KMS-11 (cell line): ENCODE measurements around the gene REPIN1.

Experiments used
- H2AFZ ChIP-seq: fragments of 200-600 bp; sonication (generic); 2 replicates; pipeline ENCODE4 v1.6.1; 2016; ENCODE audit warnings: antibody characterized with exemption, mixed run types, low read depth
- H3K27ac ChIP-seq: fragments of 200-600 bp; sonication (generic); 2 replicates; pipeline ENCODE4 v1.6.1; 2016; ENCODE audit warnings: mild to moderate bottlenecking, mixed run types
- H3K27me3 ChIP-seq: fragments of 200-600 bp; sonication (generic); 2 replicates; pipeline ENCODE4 v1.6.1; 2017; ENCODE audit warnings: mild to moderate bottlenecking, low read depth, mixed run types, moderate library complexity; ENCODE audit not compliant: insufficient read depth
- H3K36me3 ChIP-seq: fragments of 200-600 bp; sonication (generic); 2 replicates; pipeline ENCODE4 v1.6.1; 2017; ENCODE audit warnings: mild to moderate bottlenecking, mixed run types; ENCODE audit not compliant: insufficient read depth
- H3K4me1 ChIP-seq: fragments of 200-600 bp; sonication (generic); 2 replicates; pipeline ENCODE4 v1.6.1; 2016; ENCODE audit warnings: mild to moderate bottlenecking, low read depth, mixed run types; ENCODE audit not compliant: poor library complexity, severe bottlenecking
- H3K4me2 ChIP-seq: fragments of 200-600 bp; sonication (generic); 2 replicates; pipeline ENCODE4 v1.7.0; 2016; ENCODE audit warnings: mild to moderate bottlenecking, mixed run types
- H3K4me3 ChIP-seq: fragments of 200-600 bp; sonication (generic); IDR thresholded peaks from 2 replicates; pipeline ENCODE4 v1.6.1; 2017; ENCODE audit warnings: low read depth, low read length, mixed read lengths; ENCODE audit not compliant: insufficient read depth
- H3K79me2 ChIP-seq: fragments of 200-600 bp; sonication (generic); 2 replicates; pipeline ENCODE4 v1.6.1; 2016; ENCODE audit warnings: low read depth, mixed run types; ENCODE audit not compliant: insufficient read depth
- H3K9ac ChIP-seq: fragments of 200-600 bp; sonication (generic); 2 replicates; pipeline ENCODE4 v1.6.1; 2016; ENCODE audit warnings: mild to moderate bottlenecking, mixed run types
- H4K20me1 ChIP-seq: fragments of 200-600 bp; sonication (generic); 2 replicates; pipeline ENCODE4 v1.6.1; 2016; ENCODE audit warnings: mild to moderate bottlenecking, mixed run types; ENCODE audit not compliant: insufficient read depth
- CTCF ChIP-seq: fragments of 200-600 bp; sonication (generic); conservative IDR thresholded peaks from 2 replicates; pipeline ENCODE4 v1.6.1; 2017; ENCODE audit warnings: low read depth, mild to moderate bottlenecking, antibody characterized with exemption, low read length, moderate library complexity, mixed read lengths

Gene REPIN1

DNA sequence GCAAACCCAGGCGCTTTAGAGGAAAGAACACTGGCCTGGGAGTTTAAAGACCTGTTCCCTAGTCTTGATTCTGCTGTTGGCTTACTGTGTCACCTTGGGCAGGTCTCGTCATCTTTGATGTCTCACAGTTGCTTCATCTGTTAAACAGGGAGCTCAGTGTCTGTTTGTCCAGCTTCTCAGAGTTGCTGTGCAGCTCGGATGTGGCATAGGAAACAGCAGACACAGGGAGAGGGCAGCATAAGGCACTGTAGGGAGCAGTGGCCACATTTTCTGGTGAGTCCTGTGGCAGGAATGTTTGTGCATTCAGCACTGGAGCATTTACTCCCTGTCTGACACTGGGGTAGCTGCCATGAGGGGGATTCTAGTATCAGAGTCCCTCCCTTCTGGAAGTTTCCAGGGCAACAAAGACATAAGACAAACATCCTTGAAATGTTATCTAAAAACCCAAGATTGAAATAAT is 2.0 kb downstream of the REPIN1 start:
- Histone ChIP-seq H3K79me2 (peaks cover 70% of the 10 kb centered on the region), H4K20me1 (no peaks in the 10 kb centered on the region), H3K9ac (peak overlapping the region; percentile 100), H3K4me1 (peaks cover 77% of the 10 kb centered on the region), H2AFZ (no peak overlapping the region), H3K27ac (peak overlapping the region; percentile 100), H3K4me3 (no peak overlapping the region), H3K36me3 (peaks cover 23% of the 10 kb centered on the region; the same call in 1 of the 2 replicates), H3K4me2 (peak overlapping the region; percentile 97), H3K27me3 (no peaks in the 10 kb centered on the region)
- no peak for TF ChIP-seq CTCF

- H3K27ac ChIP-seq: peak overlapping the region; percentile 100
- H3K27me3 ChIP-seq: no peaks in the 10 kb centered on the region
- peaks cover 77% of the 10 kb centered on the region for H3K4me1 ChIP-seq
- H3K9ac ChIP-seq: peak overlapping the region; percentile 100; the same call in 1 of the 2 replicates
- peak overlapping the region; percentile 97 for H3K4me2 ChIP-seq
- H2AFZ ChIP-seq: no peak overlapping the region
- no peaks in the 10 kb centered on the region for H4K20me1 ChIP-seq
- peaks cover 23% of the 10 kb centered on the region; the same call in 1 of the 2 replicates for H3K36me3 ChIP-seq
- no peak overlapping the region for H3K4me3 ChIP-seq
- H3K79me2 ChIP-seq: peaks cover 70% of the 10 kb centered on the region
- no peak for TF ChIP-seq CTCF
Measured at GRCh38 chr7:150371131-150371995, 2.7 kb downstream of the REPIN1 start.

DNA sequence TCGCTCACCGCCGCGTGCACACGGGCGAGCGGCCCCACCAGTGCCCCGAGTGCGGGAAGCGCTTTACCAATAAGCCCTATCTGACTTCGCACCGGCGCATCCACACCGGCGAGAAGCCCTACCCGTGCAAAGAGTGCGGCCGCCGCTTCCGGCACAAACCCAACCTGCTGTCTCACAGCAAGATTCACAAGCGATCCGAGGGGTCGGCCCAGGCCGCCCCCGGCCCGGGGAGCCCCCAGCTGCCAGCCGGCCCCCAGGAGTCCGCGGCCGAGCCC is 3.3 kb downstream of the REPIN1 start:
- H3K79me2 ChIP-seq: peaks cover 71% of the 10 kb centered on the region
- peaks cover 23% of the 10 kb centered on the region; the same call in 1 of the 2 replicates for H3K36me3 ChIP-seq
- no peak for TF ChIP-seq CTCF

GRCh38 chr7:150372271-150373048 is 3.8 kb downstream of the REPIN1 start:
- Histone ChIP-seq H3K4me1 (peaks cover 77% of the 10 kb centered on the region), H2AFZ (no peak overlapping the region), H3K9ac (no peak overlapping the region), H3K79me2 (peaks cover 76% of the 10 kb centered on the region), H3K27ac (no peak overlapping the region; the same call in 1 of the 2 replicates), H3K4me2 (peak overlapping the region; percentile 70; the same call in 1 of the 2 replicates), H3K4me3 (no peak overlapping the region), H4K20me1 (no peaks in the 10 kb centered on the region), H3K27me3 (no peaks in the 10 kb centered on the region), H3K36me3 (peaks cover 23% of the 10 kb centered on the region; the same call in 1 of the 2 replicates)
- TF ChIP-seq CTCF: no peak

More for the DNA sequence above, 3.3 kb downstream of the REPIN1 start:
- Histone ChIP-seq H3K4me3 (no peak overlapping the region), H4K20me1 (no peaks in the 10 kb centered on the region), H3K4me1 (peaks cover 77% of the 10 kb centered on the region), H3K4me2 (0 out of 2 replicates have a peak overlapping the region, but pooled peaks have one; percentile 70), H3K9ac (no peak overlapping the region), H3K27ac (no peak overlapping the region), H3K27me3 (no peaks in the 10 kb centered on the region), H2AFZ (no peak overlapping the region)
